Iris pigment epithelial cell (primary cell): Measurements from ENCODE around the gene LAMC2.

Experiments
- DNase-seq: peaks from one replicate; pipeline ENCODE4 v3.0.0-alpha.2; 2011; ENCODE audit warnings: low read depth

Gene LAMC2

DNA sequence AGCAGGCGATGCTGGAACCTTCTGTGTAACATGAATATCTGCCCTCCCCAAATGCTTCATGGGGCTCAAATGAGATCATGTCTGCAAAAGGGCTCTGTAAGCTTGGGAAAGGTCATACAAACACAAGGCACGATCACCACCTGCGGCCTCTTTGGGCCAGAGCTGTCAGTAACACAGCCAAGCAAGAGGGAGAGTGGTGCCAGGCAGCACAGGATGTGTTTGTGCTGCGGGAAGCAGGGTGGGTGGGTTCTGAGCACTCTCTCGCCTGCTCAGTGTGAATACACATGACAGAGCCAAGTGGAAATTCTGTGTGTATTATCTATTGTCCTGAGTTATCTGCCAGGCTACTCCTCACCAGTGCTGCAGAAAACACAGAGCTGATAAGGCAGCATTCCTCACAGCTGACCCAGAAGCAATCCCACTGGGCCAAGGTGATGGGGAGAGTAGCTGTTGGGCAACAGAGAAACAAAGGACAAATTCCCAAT lies 101.2 kb downstream of the LAMC2 start:
- DNase-seq, result peak; percentile 40

DNA sequence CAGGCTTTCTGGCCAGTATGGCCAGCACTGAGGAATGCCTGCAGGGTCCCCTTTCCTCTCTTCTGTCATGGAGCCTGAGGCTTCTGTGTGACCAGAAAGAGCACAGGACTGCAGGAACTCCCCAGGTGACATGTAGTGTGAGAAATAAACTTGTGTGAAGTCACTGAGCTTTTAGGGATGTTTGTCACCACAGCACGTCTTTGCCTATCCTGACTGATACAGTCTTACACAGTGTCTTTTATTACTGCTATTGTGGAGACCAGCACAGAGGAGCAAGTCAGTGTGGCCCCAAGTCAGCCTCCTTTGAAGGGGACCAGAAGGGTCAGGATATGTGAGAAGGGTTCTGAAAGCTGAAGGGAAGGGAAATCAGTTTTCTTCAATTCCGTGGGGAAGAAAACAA lies 102.5 kb downstream of the LAMC2 start:
- no peak for DNase-seq

DNA sequence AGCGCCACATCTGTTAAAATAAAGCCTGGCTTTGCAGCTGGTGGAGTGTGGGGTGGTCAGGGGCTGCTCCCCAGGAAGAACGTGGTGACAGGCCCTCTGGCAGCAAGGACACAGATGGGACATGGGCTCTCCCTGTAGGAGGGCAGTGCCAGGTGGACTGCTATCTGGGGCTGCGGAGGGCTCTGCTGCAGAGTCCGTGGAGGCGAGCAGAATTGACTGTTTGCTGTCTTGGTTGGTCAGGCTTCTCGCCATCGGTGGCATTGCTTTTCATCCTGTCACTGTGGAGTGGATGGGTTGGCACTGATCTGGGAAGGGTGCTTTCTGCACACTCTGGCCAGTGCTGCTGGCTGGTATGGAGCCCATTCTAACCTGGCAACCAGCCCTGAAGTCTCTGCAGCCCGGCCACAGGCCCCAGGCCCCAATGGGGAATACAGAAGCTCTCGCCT lies 103.0 kb downstream of the LAMC2 start:
- DNase-seq, result no peak

DNA sequence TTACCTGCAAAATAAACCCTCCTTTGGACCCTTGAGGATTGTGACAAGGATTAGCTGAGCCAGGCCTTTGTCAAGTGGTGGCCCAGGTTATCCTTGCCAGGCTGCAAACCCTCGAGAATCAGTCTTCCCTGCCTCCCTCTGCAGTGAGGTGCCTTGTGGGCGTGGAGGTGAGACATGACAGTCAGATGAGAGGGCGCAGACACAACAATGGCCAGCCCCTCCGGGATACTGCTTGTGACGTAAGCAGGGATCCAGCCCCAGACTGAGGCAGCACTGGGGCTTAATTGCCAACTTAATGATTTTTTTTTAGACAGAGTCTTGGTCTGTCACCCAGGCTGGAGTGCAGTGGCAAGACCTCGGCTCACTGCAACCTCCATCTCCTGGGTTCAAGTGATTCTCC lies 104.6 kb downstream of the LAMC2 start:
- DNase-seq, result no peak

DNA sequence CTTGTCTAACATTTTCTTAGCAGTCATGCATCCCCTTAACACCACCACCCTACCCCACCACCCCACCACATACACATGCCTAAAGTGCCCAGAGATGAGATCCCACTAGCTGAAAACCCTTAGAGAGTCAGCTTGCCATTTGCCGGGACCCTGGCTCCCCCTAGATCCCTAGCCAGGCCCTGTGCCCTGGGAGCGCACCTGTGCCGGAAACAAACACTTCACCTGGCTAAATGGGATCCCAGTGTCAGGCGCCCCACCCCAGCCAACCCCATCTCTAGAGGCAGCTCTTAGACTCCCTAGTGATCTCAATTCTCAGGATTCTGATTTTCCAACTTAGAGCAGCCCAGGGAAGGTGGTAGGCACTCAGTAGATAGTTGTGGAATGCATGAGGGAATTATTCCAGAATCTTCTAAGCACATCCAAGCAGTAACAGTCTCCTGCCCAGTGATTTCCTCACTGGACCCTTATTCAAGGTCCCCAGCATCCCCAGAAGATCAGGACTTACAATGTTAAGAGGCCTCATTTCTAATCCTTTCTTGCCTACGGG lies 105.2 kb downstream of the LAMC2 start:
- DNase-seq, result no peak

DNA sequence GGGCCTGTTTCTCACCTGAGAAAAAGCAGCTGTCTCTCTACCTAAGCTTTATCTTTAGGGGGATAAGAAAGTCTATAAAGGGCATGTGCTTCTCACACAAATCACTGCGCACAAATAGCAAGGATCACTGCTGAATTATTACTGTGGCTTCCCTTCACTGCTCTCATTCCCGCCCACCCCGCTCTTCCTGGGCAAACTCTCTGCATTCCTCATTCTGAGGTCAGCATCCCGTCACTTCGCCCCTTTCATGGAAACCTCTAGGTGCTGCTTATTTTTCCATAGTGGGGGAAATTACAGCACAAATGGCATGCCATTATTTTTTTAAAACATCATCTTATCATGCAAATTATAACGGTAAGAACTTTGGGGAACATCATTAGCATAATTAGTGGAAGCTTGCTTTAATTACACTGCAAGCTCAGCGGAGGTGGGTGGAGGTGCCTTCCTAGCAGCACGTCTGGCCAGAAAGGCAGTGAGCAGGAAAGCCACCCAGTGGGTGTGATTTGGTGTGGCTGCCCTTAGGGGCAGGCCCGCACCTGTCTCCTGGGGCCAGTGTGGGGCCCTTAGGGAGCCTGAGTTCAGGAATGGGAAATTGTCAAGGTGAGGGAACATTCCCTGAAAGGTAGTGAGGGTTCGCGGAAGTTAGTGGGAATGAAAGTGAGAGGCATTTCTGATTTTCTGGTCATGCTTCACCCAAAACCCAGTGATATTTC lies 105.9 kb downstream of the LAMC2 start:
- peak; percentile 37 for DNase-seq

DNA sequence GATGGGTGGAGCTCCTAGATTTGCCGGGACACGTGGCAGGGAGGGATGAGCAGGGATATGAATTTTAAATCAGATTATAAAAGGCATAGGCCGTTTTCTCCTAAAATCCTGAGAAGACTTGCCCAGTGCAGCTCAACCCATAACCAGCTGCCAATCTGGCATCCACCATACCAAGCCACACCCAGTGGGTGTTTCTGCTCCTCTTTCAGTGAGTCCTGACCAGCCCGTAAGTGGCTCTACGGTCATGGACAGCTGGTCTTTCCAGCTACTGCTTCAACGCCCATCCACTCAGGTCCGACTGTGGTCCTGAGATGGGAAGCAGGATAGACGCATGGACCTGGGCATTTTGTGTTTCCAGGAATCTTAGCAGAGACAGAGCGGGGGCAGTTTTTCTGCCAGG lies 107.2 kb downstream of the LAMC2 start:
- no peak for DNase-seq

DNA sequence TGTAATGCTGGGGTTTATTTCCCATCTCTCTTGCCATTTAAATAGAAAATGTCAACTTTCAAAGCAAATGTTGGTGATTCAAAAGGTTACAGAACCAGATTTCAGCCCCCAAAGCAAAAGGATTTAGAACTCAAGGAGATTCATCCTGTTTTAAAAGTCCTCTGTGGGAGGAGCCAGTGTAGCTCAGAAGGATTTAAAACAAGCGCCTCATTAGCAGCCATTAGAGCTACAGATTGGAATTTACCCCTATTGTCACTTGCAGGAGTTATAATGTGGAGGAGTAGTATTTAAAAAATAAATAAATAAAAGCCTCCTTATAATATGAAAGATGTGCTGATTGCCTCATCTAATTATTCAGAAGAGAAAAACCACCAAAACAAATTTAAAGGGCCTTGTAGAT lies 107.8 kb downstream of the LAMC2 start:
- no peak for DNase-seq
